NOMO-1 treated with dmso at 0.1 percent for 144 hours (cell line): ENCODE data around the gene TCL1B.
"Not testable (repeated sequence)": the region's sequence is repeated elsewhere in the genome, so short reads cannot be mapped to it uniquely, and the experiment has no call there.

Source experiments
- DNase-seq: peaks from one replicate; lab custom pipeline; 2025; ENCODE audit not compliant: unreplicated experiment; lab: John Stamatoyannopoulos, UW

Gene TCL1B

DNA sequence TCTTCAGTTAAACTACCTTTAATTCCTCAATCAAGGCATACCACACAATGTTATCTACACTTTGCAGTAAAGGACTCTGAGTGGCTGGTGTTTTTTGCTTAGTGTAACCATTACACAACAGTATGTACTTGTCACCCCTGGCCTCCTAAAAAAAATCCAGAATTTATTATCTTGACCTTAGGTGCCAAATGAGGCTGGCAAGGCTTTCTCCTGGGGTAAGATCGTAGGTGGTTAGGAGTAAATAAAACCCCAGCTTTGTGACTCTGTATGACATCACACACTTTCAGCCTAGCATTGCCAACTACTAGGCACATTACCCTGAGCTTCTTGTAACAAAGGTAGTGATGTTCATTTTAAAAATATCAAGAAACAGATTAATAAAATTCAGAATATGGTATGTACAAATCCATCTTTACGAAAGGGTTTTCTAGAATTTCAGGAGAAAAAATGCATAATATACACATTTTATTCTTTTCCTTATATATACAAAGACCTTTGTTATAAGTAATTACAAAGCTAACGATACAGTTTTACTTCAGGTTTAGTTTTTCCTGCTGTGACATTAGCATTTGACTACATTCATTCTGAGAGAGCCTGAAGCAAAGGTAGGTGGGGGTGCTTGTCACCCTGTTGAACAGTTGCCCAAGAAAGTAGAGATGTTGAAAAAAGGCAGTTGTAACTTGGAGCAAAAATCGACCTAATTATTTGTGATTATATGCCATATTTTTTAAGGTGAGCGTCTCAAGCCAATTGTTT lies 14.2 kb downstream of the TCL1B start:
- DNase-seq = no peak

DNA sequence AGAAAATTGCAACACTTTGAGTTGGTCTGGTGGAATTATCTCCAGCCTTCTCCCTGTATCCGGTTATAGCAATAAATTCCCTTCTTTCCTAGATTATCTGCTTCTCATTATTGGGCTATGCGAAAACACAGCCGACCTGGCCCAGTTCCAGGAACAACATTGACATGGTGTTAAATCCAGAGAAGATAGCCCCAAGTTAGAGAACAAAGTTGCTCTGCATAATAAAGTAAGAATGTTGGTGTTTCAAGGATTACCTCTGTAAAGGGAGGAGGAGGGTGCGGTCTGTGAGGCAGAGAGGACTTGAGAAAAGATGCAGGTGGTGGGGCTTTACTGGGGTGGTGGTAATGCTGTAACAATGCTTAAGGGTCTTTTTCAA lies 15.6 kb downstream of the TCL1B start:
- no peak for DNase-seq

DNA sequence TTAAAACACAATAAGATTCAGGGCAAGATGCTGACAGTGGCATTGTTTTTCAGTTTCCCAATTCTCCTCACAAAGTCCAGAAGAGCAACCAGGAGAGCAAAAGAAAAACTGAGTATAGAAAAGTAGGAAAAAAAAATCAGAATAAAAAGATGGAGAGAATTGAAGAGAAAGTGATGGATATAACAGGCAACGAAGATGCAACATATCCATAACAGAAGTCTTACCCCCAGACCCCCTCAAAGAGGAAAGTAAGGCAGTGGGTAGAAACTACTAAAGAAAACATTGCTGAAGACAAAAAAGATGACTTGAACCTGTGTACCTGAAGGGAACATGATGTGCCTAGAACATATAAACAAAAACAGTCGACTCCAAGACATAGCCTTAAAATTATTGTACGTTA lies 17.1 kb downstream of the TCL1B start:
- no peak for DNase-seq

DNA sequence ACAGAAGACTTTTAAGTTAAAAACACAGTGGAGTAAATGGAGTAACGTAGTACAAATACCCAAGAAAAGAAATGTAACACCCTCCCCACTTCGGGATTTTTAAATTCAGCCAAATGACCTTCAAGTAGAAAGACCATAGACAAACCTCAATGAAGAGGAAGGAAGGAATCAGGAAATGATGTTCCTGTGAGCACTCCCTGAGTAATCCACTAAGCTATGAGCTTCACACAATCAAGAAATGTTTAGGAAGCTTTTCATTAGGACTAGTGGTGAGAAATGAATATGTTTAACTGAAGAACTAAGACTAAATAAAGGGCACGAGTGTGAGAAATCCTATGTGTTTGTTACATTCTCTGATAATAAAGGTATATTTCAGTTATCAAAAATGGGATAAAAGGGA lies 17.6 kb downstream of the TCL1B start:
- DNase-seq = no peak

DNA sequence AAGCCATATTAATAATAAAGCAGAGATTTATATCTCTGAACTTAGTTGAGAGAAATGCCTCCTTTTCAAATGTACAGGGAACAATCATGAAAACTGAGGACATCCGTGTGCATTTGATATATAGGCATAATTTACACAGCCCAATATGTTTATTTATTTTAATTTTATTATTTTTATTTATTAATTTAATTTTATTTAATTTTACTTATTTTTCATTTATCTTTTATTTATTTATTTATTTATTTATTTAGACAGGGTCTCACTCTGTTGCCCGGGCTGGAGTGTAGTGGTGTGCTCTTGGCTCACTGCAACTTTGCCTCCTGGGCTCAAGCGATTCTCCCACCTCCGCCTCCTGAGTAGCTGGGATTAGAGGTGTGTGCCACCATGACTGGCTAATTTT lies 19.3 kb downstream of the TCL1B start:
- no peak for DNase-seq

DNA sequence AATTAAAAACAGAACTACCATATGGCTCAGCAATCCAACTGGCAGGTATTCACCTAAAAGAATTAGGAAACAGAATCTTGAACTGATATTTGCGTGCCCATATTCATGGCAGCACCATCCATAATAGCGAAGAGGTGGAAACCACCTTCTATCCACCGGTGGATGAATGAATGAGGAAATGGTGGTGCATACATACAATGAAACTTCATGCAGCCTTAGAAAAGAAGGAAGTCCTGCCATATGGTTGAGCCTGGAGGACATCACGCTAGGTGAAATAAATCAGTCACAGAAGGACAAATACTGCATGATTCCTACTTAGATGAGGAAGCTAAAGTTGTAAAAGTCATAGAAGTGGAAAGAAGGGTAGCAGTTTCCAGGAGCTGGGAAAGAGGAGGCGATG lies 21.1 kb downstream of the TCL1B start:
- no peak for DNase-seq

DNA sequence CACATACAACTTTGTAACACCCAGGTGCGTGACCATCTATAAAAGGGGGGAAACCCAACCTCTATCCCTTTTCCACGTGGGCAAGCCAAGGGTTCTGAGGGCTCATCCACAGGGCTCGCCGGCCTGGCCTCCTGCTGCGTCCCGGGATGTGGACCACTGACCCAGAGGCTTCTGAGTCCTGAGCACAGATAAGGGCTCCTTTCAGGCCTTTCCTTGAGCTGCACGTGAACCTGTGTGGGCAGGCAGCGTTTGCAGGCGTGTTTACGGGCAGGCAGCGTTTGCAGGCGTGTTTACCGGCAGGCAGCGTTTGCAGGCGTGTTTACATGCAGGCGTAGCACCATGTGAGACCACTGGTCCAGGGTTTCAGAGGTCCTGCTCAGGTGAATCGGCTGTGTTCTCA lies 23.9 kb downstream of the TCL1B start:
- no peak for DNase-seq

DNA sequence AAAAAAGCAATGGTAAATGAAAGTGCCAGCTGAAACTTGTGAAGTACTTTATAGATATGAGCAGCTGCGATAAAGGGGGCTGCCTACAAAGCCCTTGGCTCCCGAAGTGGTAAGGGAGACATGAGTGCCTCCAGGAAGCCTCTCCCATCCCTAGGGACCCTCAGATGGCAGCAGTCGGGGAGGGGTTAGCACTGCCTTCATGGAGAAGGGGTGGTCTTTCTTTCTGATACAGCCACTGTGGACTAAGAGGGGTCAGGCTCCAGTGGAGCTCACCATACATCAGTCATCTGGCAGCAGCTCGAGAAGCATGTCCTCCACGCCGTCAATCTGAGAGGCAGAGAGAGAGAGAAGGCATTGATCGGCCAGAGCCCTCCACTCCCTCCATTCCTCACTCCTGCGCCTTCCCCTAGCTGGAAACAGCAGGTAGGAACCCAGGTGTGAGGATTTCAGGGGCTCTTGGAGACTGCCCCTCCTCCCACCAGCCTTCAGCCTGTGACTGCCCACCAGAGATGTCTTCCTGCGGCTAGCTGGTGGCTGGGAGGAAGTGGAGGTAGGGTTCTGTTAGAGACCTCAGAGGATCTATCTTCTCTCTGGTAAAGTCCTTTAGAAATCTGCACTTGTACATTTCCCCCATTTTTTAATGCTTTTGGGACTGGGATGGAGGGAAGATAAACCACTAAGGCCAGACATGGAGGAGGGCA lies 25.4 kb downstream of the TCL1B start:
- no peak for DNase-seq

DNA sequence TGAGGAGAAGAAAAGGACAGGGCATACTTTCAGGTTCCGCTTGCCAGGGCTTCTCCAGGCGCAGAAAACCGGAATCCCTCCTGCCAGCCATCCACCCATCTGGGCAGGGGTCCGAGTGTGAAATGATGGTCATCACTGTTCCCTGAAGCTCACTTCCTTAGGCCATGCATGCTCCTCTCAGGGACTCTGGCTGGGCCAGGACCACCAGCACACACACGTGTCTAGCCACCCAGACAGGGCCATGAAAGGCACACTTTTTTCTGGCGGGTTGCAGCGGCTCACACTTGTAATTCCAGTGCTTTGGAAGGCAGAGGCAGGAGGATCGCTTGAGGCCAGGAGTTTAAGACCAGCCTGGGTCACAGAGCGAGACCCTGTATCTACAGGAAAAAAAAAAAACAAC lies 26.2 kb downstream of the TCL1B start:
- DNase-seq = no peak

DNA sequence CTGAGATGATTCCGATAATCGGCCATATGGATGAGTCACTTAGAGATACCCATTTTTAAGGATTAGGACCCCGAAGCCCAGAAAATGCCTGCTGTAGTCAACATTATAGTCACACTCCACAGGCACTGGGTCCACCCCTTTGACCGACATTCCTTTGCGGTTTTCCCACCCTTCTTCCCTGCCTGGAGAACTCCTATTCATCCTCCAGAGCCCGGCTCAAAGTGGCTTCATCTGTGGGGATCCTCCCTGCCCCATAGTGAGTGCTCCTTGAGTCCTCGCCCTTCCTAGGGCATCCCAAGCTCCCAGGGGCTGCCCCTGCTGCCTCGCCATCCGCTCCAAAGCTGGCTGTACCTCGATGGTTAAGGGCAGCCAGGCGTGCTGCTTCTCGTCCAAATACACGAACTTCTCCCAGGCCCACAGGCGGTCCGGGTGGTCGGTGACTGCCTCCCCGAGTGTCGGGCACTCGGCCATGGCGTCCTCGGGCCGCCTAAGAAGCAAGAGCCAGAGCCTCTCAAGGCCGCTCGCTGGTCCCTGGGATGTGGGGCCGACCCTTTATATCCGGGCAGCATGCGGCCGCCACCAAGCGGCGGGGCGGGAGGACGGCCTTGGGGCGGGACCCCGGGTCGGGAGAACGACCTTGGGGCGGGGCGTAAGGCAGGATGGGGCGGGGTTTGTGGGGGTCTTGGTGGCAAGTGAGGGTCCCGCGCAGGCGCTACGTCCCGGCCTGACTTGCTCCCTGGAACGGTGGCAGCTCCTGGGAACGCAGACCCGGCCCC lies 27.6 kb downstream of the TCL1B start, which contains the start of gene TCL1A:
Gene TCL1A (minus strand): TSS at position 530 of the 776 bp plus-strand sequence. CDS start 59 bp downstream, at position 471.
- DNase-seq = no peak

DNA sequence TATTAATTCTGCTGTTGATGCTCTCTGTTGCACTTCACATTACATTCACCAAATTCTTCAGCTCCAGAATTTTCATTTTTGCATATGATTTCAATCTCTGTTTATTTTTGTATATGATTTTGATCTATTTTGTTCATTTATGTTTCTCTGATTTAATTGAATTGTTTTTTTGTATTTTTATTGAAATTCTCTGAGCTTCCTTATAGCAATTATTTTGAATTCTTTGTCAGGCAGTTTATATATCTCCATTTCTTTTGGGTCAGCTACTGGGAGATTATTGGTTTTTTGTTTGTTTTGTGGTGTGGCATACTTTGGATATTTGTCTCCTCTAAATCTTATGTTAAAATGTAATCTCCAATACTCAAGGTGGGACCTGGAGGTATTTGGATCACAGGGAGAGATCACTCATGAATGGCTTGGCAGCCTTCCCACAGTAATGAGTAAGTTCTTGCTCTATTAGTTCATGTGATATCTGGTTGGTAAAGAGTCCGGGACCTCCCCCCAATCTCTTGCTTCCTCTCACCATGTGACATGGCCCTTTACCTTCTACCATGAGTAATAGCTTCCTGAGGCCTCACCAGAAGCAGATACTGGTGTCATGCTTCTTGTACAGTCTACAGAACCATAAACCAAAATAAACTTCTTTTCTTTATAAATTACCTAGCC lies 36.4 kb downstream of the TCL1B start:
- DNase-seq = no peak

DNA sequence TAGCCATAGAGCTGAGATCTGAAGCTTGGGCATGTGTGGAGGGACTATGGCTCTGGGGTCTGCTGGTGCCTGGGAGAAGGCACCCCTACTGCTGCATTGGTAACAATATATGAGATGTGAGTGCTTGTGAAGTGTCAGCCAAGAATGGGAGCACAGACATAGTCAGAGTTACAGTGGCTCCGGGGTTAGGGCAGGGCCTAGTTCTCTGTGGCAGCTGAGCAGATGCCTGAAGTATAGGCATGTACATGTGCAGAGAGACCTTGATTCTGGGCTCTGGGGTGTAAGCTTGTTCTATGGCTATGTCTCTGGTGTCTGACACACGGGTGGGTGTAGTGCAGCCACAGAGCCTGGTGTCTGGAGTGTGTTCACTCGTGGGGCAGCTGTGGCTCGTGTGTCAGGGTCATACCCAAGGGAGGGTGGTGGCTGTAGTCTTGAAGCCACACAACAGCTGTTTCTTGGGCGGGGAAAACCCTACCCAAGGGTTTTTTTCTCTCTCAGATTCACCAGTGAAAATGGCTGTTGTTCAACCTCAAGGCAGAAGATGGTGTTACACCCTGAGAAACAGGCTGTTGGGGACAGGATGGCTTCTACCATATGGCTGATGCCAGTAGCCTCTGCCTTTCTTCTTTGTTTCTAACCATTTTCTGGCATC lies 39.6 kb downstream of the TCL1B start:
- no peak for DNase-seq

DNA sequence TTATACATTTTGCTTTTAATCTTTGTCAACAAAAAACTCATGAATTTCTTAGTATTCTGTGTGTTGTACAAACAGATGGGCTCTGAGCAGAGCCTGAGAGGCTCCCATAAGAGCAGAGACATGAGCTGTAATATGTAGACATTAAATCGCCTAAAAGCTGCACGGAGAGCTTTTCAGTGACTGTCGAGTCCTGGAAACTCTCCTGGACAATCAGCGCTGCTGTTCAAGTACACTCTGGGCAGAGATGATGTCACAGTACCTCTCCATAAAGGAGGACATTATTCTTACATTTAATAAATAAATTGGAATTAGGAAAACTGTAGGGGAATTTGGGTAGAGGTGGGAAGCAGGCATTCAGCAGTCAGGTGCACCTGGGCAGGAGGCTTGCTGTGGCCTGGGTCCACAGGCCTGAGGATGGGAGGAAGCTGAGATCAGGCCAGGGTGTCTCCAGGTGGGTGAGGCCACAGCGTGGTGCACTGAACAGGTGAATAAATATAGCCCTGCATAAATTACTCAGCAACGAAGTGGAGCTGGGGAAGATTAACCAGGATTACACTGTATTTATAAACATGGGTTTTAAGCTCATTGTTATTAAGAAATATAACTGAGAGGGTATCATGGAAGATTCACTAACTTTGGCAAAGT lies 41.0 kb downstream of the TCL1B start:
- no peak for DNase-seq

DNA sequence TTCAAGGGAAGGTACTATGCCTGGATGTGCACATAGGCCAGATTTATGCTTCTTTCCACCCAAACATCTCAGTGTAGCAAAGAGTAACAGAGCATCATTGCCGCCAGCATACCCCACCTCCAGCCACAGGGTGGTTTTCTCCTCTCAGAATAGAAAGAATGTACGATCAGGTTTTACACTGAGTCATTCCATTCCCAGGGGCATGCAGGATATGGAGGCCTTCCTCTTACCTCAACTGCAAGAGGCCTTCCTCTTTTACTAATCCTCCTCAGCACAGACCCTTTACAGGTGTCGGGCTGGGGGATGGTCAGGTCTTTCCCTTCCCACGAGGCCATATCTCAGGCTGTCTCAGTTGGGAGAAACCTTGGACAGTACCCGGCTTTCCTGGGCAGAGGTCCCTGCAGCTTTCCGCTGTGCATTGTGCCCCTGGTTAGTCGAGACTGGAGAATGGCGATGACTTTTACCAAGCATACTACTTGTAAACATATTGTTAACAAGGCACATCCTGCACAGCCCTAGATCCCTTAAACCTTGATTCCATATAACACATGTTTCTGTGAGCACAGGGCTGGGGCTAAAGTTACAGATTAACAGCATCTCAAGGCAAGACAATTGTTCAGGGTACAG lies 43.3 kb downstream of the TCL1B start:
- not testable (repeated sequence) for DNase-seq

DNA sequence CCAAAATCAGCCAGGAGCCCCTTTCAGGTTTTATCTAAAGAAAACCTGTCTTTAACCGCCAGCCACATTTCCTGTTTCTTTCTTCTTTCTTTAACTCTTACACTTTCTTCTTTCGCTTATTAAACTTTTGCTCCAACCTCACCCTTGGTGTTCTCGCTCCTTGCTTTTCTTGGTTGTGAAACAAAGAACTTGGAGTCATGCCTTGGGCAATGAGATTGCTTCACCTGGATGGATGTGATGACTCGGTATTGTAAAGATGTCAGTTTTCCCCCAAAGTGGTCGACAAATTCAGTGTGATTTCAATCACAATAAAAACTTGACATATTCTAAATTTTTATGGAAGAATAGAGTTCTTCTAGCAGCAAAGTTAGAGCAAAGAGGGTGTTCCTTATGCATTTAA lies 43.9 kb downstream of the TCL1B start:
- DNase-seq = no peak

DNA sequence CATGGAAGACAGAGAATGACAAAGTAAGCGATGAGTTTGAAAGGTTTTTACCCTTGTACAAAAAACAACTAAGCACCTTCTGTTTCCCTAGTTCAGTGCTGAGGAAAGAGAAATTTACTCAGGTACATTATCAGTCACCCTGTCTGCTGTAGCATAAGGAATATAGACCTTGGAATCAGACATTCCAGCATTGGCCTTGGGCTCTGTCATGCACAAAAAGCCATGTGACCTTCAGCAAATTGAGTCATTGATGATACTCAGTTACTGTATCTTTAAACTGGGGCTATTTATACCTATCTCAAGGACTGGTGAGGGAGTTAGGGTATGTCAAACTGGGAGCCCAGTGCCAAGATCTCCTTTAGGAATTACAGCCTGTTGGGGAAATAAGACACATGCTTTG lies 47.0 kb downstream of the TCL1B start:
- DNase-seq = no peak

DNA sequence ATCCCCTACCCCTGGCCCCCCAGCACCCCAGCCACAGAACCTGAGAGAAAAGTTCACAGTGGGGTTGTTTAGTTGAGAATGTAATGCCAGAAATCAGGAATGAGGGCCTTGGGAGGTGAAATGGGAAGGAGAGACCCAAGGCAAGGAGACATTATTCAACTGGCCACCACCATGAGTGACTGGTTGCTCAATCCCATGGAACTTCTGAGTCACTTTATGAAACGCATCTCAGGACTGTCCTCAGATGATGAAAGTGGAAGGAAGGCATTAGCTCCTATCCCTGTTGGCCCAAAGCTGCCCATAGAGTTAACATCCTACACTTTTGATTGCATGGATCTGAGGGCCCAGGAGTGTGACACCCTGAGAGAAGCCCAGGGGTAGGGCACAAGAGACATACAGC lies 53.1 kb downstream of the TCL1B start:
- no peak for DNase-seq

DNA sequence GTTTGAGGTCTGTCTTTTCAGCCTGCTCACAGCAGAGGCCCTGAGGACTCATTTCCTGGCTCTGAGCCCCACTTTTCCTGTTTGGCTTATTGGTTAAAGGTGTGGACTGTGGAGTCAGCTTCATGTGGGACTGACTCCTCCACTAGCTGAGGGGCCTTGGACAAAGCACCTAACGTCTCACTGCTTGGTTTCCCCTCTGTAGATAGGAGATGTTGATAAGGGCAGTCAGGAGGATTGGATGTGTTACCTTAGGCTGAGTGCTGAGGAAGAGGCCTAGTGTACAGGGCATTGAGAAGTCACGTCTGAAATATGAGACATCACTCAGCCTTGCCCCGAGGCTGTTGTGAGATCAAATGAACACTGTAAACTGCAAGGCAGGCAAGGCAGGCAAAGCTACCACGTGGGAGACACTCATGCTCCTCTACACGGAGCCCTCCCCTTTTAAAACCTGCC lies 54.8 kb downstream of the TCL1B start:
- no peak for DNase-seq

DNA sequence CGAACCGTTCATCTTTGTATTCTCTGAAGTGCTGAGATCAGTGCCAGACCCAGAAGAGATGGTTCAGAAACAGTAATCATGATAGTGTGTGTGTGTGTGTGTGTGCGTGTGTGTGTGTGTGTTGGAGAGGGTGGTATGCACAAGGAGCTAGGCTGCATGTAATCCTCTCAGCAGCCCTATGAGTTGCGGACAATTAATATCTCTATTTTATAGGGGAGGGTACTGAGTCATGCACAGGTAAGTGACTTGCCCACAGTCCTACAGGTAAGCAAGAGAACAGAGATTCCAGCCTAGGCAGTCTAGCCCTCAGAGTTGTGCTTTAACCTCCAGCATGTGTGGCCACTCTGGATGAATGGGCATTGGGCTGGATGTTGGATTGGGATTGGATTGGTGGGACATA lies 55.6 kb downstream of the TCL1B start:
- no peak for DNase-seq
